OCI-LY1 (cell line): ENCODE data around the gene FNDC11.

Experiments
- H2AFZ ChIP-seq: fragments of 200-600 bp; sonication (generic), shearing (Covaris generic); 2 replicates; pipeline ENCODE4 v1.6.0; 2014; ENCODE audit warnings: antibody characterized with exemption, mild to moderate bottlenecking, low read length
- H3F3A ChIP-seq: fragments of 200-600 bp; sonication (generic), shearing (Covaris generic); 2 replicates; pipeline ENCODE4 v1.6.0; 2014; ENCODE audit warnings: mild to moderate bottlenecking, antibody characterized with exemption, low read length, moderate library complexity; ENCODE audit not compliant: insufficient read depth
- H3K27ac ChIP-seq: fragments of 200-600 bp; sonication (generic); 2 replicates; pipeline ENCODE4 v1.5.1; 2014; ENCODE audit warnings: low read length, mixed run types, mild to moderate bottlenecking, low read depth; ENCODE audit not compliant: poor library complexity, severe bottlenecking
- H3K27me3 ChIP-seq: fragments of 200-600 bp; sonication (generic); 2 replicates; pipeline ENCODE4 v1.6.0; 2014; ENCODE audit warnings: antibody characterized with exemption, mild to moderate bottlenecking, low read length, moderate library complexity; ENCODE audit not compliant: insufficient read depth
- H3K36me3 ChIP-seq: fragments of 200-600 bp; sonication (generic); 2 replicates; pipeline ENCODE4 v1.6.1; 2014; ENCODE audit warnings: mild to moderate bottlenecking, antibody characterized with exemption, low read length, moderate library complexity, mixed read lengths; ENCODE audit not compliant: insufficient read depth
- H3K4me1 ChIP-seq: fragments of 200-600 bp; sonication (generic); 2 replicates; pipeline ENCODE4 v1.5.1; 2014; ENCODE audit warnings: mild to moderate bottlenecking, low read length, moderate library complexity; ENCODE audit not compliant: insufficient read depth, severe bottlenecking
- H3K4me2 ChIP-seq: fragments of 200-600 bp; sonication (generic), shearing (Covaris generic); 2 replicates; pipeline ENCODE4 v1.6.1; 2014; ENCODE audit warnings: low read length
- H3K4me3 ChIP-seq: fragments of 200-600 bp; sonication (generic); 2 replicates; pipeline ENCODE4 v1.5.1; 2014; ENCODE audit warnings: low read length, low read depth, mild to moderate bottlenecking, mixed read lengths; ENCODE audit not compliant: poor library complexity, severe bottlenecking
- H3K79me2 ChIP-seq: fragments of 200-600 bp; shearing (Covaris generic); 2 replicates; pipeline ENCODE4 v1.6.1; 2016; ENCODE audit warnings: mixed run types, low read length, mixed read lengths; ENCODE audit not compliant: insufficient read depth
- H3K9ac ChIP-seq: fragments of 200-600 bp; sonication (generic), shearing (Covaris generic); 2 replicates; pipeline ENCODE4 v1.6.1; 2014; ENCODE audit warnings: mild to moderate bottlenecking, low read length, mixed read lengths
- H3K9me2 ChIP-seq: fragments of 200-600 bp; sonication (generic), shearing (Covaris generic); 2 replicates; pipeline ENCODE4 v1.6.1; 2014; ENCODE audit warnings: low read depth, mild to moderate bottlenecking, low read length, mixed read lengths
- H3K9me3 ChIP-seq: fragments of 200-600 bp; shearing (Covaris generic); 2 replicates; pipeline ENCODE4 v1.6.1; 2014; ENCODE audit warnings: low read length, mixed read lengths
- H4K20me1 ChIP-seq: fragments of 200-600 bp; sonication (generic), shearing (Covaris generic); 2 replicates; pipeline ENCODE4 v1.6.0; 2016; ENCODE audit warnings: mild to moderate bottlenecking, low read length; ENCODE audit not compliant: insufficient read depth
- EZH2 ChIP-seq: fragments of 200-600 bp; sonication (generic), shearing (Covaris generic); IDR thresholded peaks from 2 replicates; pipeline ENCODE4 v1.8.0; 2017; ENCODE audit warnings: borderline replicate concordance, mixed run types, mild to moderate bottlenecking, antibody characterized with exemption, low read length, moderate library complexity, mixed read lengths
- TF ChIP-seq, protein P1 (sequence below): fragments of 200-600 bp; sonication (generic), shearing (Covaris generic); IDR thresholded peaks from 2 replicates; pipeline ENCODE4 v1.5.1; 2017; ENCODE audit warnings: mild to moderate bottlenecking, antibody characterized with exemption, low read length, moderate library complexity, mixed read lengths

FNDC11 gene

DNA sequence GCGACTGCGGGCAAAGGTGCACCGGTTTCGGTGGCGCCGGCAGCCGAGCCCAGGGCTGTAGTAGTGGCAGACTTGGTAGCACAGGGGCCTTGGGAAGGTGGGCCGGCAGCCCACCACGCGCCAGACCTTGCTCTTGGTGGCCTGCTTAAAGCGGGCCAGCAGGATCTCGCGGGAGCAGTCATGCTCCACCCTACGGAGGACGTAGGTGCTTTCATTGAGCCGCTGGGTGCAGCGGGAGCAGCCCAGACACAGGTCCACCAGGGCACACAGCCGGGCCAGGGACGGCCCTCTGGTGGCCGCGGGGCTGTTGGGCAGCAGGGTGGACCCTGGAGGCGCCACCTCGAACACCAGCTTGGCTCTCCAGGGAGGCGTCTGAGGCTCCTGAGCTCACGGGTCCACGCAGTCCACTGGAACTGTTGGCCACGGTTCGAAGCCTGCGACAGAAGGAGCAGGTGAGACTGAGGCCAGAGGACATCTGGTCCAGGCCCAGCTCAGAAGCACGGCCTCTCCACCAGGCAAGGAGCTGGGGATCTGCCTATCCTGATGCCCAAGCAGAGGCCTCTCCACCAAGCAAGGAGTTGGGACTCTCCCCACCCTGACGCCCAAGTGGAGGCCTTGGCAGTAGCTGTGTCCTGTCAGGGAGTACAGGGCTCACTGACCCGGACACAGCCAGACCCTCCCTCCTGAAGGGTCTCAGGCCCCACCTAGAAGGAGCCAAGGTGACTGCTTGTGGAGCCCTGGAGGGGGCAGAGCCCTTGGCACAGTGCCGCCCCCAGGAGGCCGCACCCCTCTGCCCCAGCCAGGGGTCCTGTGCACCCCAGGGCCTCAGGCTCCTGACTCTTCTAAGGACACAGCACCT, 19.1 kb downstream of the FNDC11 start:
- Histone ChIP-seq H4K20me1 (no peaks in the 10 kb centered on the region), H3K9ac (peak overlapping the region; percentile 63; the same call in 1 of the 2 replicates), H3K4me2 (peak overlapping the region; percentile 87), H3F3A (no peaks in the 10 kb centered on the region), H3K9me2 (no peaks in the 10 kb centered on the region), H3K4me1 (peaks cover 11% of the 10 kb centered on the region), H3K4me3 (peak overlapping the region; percentile 67), H3K36me3 (no peaks in the 10 kb centered on the region), H3K9me3 (no peaks in the 10 kb centered on the region), H2AFZ (no peak overlapping the region), H3K27ac (no peak overlapping the region), H3K79me2 (no peaks in the 10 kb centered on the region), H3K27me3 (peaks cover 3% of the 10 kb centered on the region; the same call in 1 of the 2 replicates)
- no peak for TF ChIP-seq EZH2
- TF ChIP-seq, protein P1, sequence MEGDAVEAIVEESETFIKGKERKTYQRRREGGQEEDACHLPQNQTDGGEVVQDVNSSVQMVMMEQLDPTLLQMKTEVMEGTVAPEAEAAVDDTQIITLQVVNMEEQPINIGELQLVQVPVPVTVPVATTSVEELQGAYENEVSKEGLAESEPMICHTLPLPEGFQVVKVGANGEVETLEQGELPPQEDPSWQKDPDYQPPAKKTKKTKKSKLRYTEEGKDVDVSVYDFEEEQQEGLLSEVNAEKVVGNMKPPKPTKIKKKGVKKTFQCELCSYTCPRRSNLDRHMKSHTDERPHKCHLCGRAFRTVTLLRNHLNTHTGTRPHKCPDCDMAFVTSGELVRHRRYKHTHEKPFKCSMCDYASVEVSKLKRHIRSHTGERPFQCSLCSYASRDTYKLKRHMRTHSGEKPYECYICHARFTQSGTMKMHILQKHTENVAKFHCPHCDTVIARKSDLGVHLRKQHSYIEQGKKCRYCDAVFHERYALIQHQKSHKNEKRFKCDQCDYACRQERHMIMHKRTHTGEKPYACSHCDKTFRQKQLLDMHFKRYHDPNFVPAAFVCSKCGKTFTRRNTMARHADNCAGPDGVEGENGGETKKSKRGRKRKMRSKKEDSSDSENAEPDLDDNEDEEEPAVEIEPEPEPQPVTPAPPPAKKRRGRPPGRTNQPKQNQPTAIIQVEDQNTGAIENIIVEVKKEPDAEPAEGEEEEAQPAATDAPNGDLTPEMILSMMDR, result no peak; the same call in 1 of the 2 replicates

DNA sequence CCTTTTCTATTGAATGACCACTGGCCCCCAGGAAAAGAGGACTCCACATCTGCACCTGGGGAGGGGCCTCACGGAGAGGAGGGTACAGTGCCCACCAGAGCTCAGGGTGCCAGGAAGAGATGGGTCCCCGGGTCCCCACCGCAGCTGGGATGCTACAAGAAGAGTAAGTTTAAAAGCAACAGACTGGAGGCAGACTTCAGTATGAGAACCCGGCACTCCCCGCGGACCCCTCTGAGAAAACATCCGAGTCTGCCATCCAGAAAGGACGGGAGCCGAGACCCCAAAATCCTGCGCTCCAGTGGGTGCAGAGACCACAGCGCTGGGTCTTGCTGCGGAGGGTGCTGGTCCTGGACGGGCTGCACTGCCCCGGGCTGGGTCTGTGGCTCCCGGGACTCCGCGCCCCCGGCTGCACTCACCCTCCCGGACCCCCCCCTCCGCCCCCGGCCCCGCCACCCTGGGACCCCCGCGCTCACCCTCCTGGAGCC, 19.7 kb downstream of the FNDC11 start:
- H3K9me3 ChIP-seq, result no peaks in the 10 kb centered on the region

DNA sequence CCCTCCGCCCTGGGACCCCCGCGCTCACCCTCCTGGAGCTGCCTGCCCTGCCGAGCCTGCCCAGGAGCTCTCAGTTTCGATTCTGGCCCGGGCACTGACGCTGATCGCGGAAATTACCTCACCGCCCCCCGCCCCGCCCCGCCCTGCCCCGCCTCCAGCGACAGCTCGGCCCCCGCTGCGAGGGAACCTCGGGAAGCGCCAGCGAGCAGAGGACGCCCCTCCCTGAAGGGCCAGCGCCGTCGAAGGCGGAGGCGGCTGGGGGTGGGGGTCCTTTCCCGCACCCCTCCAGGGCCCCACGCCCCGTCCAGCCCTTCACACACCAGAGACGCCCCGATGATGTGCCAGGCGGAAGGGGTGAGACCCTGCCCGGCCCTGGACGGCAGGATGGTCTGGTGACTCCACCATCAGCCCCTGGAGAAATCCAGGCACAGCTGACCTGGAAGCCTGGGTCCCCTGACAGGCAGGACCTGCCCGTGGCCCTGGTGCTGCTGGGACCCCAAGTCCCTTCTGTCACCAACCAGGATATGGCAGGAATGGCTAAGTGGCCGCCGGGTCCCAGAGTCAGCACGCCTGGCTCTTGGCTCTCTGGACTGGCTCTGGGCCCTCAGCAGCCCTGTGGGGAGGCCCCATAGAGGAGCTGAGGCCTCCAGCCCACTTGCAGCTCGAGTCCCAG, 20.3 kb downstream of the FNDC11 start, which contains the start of gene HELZ2:
Gene HELZ2, minus strand, starts transcription at position 84 of the 673 bp plus-strand sequence. CDS start 1,854 bp downstream, outside the sequence.
- H2AFZ ChIP-seq, result no peak within 1 kb of the TSS
- H3K4me1 ChIP-seq, result peaks cover 11% of the 10 kb centered on the region
- H3K36me3 ChIP-seq, result no peaks in the 10 kb centered on the region
- H3K27me3 ChIP-seq, result peaks cover under 1% of the 10 kb centered on the region
- H3K4me2 ChIP-seq, result peak within 1 kb of the TSS; percentile 87
- no peaks in the 10 kb centered on the region for H3K9me3 ChIP-seq
- no peaks in the 10 kb centered on the region for H3K79me2 ChIP-seq
- H3K9me2 ChIP-seq, result no peaks in the 10 kb centered on the region
- no peaks in the 10 kb centered on the region for H3F3A ChIP-seq
- no peaks in the 10 kb centered on the region for H4K20me1 ChIP-seq
- no peak for TF ChIP-seq EZH2
- TF ChIP-seq, protein P1, result no peak
- H3K4me3 ChIP-seq, result peak within 1 kb of the TSS; percentile 67
- peak within 1 kb of the TSS; percentile 63 for H3K9ac ChIP-seq
- H3K27ac ChIP-seq, result no peak within 1 kb of the TSS

More for the DNA sequence above, 19.7 kb downstream of the FNDC11 start:
- H2AFZ ChIP-seq, result no peak overlapping the region
- H3K36me3 ChIP-seq, result no peaks in the 10 kb centered on the region
- no peak for TF ChIP-seq EZH2
- TF ChIP-seq, protein P1, result no peak
- H3K4me2 ChIP-seq, result peak overlapping the region; percentile 87
- H3K79me2 ChIP-seq, result no peaks in the 10 kb centered on the region
- H3K9me2 ChIP-seq, result no peaks in the 10 kb centered on the region
- H3K9ac ChIP-seq, result peak overlapping the region; percentile 63
- no peaks in the 10 kb centered on the region for H4K20me1 ChIP-seq
- no peak overlapping the region for H3K27ac ChIP-seq
- peak overlapping the region; percentile 67 for H3K4me3 ChIP-seq
- peaks cover 11% of the 10 kb centered on the region for H3K4me1 ChIP-seq
- no peaks in the 10 kb centered on the region for H3F3A ChIP-seq
- H3K27me3 ChIP-seq, result peaks cover 3% of the 10 kb centered on the region; the same call in 1 of the 2 replicates
